Keratinocyte (primary cell): ENCODE data around the gene C2CD5. TPM values are rescaled to one million over a fixed set of nuclear protein-coding genes. Genes with fewer than 3 reads are reported as not detected.

ENCODE experiments used
- DNase-seq: peaks from one replicate; pipeline ENCODE4 v3.0.0-alpha.2; 2011; ENCODE audit warnings: low read depth, missing footprints, low spot score
- FAIRE-seq: peaks from 2 replicates; lab custom pipeline; 2011; peaks lifted over from hg19 to GRCh38; lab: Jason Lieb, UNC
- H2AFZ ChIP-seq: 2 replicates; pipeline ENCODE4 v1.6.0; 2012; ENCODE audit warnings: low read length, control low read depth, inconsistent platforms; ENCODE audit not compliant: control insufficient read depth
- H3K27ac ChIP-seq: 2 replicates; pipeline ENCODE4 v1.5.1; 2011; ENCODE audit warnings: low read length; ENCODE audit not compliant: control insufficient read depth, insufficient read depth
- H3K27me3 ChIP-seq: 3 replicates; pipeline ENCODE4 v1.6.0; 2011; ENCODE audit warnings: low read length; ENCODE audit not compliant: control insufficient read depth, insufficient read depth; ENCODE audit errors: extremely low read depth
- H3K36me3 ChIP-seq, 2 experiments: 2 replicates in 1 of 2; 3 replicates in 1 of 2; pipeline ENCODE4 v1.5.1; 2011; ENCODE audit warnings: low read length in 2 of 2, mild to moderate bottlenecking in 1 of 2; ENCODE audit not compliant: control insufficient read depth in 2 of 2, insufficient read depth in 2 of 2; ENCODE audit errors: extremely low read depth in 1 of 2
- H3K4me1 ChIP-seq: 3 replicates; pipeline ENCODE4 v1.5.1; 2011; ENCODE audit warnings: low read length; ENCODE audit not compliant: control insufficient read depth, insufficient read depth; ENCODE audit errors: extremely low read depth
- H3K4me2 ChIP-seq: 3 replicates; pipeline ENCODE4 v1.6.0; 2011; ENCODE audit warnings: low read depth, low read length; ENCODE audit not compliant: control insufficient read depth, insufficient read depth; ENCODE audit errors: extremely low read depth
- H3K4me3 ChIP-seq, 3 experiments: fragments of 200-600 bp in 1 of 3; sonication (generic) in 1 of 3; 2 replicates in 2 of 3; 3 replicates in 1 of 3; pipeline ENCODE4 v1.5.1; 2011 to 2016; ENCODE audit warnings: low read length in 3 of 3, mild to moderate bottlenecking in 3 of 3, control low read depth in 2 of 3, inconsistent platforms in 1 of 3, low read depth in 1 of 3, mixed read lengths in 1 of 3, mixed run types in 1 of 3, moderate library complexity in 1 of 3; ENCODE audit not compliant: control insufficient read depth in 2 of 3, insufficient read depth in 2 of 3; ENCODE audit errors: extremely low read depth in 1 of 3
- H3K79me2 ChIP-seq: 2 replicates; pipeline ENCODE4 v1.6.0; 2012; ENCODE audit warnings: low read length; ENCODE audit not compliant: control insufficient read depth, insufficient read depth
- H3K9ac ChIP-seq: 3 replicates; pipeline ENCODE4 v1.6.0; 2011; ENCODE audit warnings: low read length; ENCODE audit not compliant: control insufficient read depth, insufficient read depth; ENCODE audit errors: extremely low read depth
- H3K9me1 ChIP-seq: 3 replicates; pipeline ENCODE4 v1.6.0; 2011; ENCODE audit warnings: low read length; ENCODE audit not compliant: control insufficient read depth, insufficient read depth; ENCODE audit errors: extremely low read depth
- H3K9me3 ChIP-seq: 2 replicates; pipeline ENCODE4 v1.5.1; 2012; ENCODE audit warnings: low read depth, low read length; ENCODE audit not compliant: control insufficient read depth
- H4K20me1 ChIP-seq: 3 replicates; pipeline ENCODE4 v1.6.0; 2011; ENCODE audit warnings: low read length; ENCODE audit not compliant: control insufficient read depth, insufficient read depth; ENCODE audit errors: extremely low read depth
- EZH2 ChIP-seq: IDR thresholded peaks from one replicate; pipeline ENCODE4 v1.6.1; 2012; ENCODE audit warnings: inconsistent platforms, mild to moderate bottlenecking, low read length, moderate library complexity
- dilution Hi-C: fragments of 300-500 bp; cut with MboI; formaldehyde crosslinking; loops from one replicate; pipeline ENCODE4 v1.7.0; 2020; ENCODE audit warnings: low sequenced_read_pairs; ENCODE audit not compliant: extremely low pct_ligation_motif_present
- polyA plus RNA-seq, 5 experiments: library from polyadenylated mRNA; depleted of rRNA in 3 of 5; stranded (reverse) in 3 of 5; stranded (forward) in 1 of 5; unstranded in 1 of 5; fragments of >200 nt; gene quantifications; 1 replicate in 1 of 5; 2 replicates in 3 of 5; 3 replicates in 1 of 5; pipeline versions ENCODE4 v1.2.1 to v1.2.3, GENCODE V29; 2011 to 2012; ENCODE audit warnings: missing spikeins in 2 of 5, low read depth in 1 of 5, low replicate concordance in 1 of 5
- TF ChIP-seq, protein P1 (sequence below), 3 experiments: IDR thresholded peaks in 1 of 3; conservative IDR thresholded peaks in 1 of 3; optimal IDR thresholded peaks in 1 of 3; 2 replicates in 2 of 3; 3 replicates in 1 of 3; pipeline versions ENCODE3 to v1.5.1; 2011; ENCODE audit warnings: low read length in 3 of 3, mild to moderate bottlenecking in 3 of 3, moderate library complexity in 2 of 3, control low read depth in 1 of 3, inconsistent platforms in 1 of 3; ENCODE audit not compliant: insufficient read depth in 2 of 3; ENCODE audit errors: extremely low read depth in 1 of 3

C2CD5 gene
- polyA plus RNA-seq, 1 donor (not counting 4 experiments of a cell fraction or from before 2014, with no cell fraction given): 17.7 TPM

DNA sequence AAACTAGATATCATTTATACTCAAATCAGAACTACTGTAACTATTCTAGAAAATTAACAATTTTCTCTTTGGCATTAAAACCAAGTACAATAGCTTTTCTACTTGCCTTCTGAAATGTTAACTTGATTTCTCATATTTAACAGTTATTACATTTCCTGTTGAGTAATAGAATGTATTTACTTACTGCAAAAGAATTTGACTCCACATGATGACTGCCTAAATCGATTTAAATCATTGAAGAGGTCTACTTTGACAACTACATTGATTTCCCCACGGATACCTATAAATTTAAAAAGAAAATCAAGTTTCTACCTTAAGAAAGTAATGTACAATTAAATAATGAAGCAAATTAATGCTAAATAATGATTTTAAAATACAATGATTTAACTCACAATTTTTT, 18.9 kb downstream of the C2CD5 start:
- Histone ChIP-seq H3K4me1 (peaks cover 25% of the 10 kb centered on the region), H3K27ac (peak overlapping the region; percentile 40), H3K9ac (no peak overlapping the region), H3K27me3 (no peaks in the 10 kb centered on the region), H3K9me3 (no peaks in the 10 kb centered on the region), H3K4me3 (no peak overlapping the region), H3K9me1 (no peaks in the 10 kb centered on the region), H3K4me2 (no peak overlapping the region), H2AFZ (no peak overlapping the region), H4K20me1 (no peaks in the 10 kb centered on the region), H3K79me2 (no peaks in the 10 kb centered on the region), H3K36me3 (peaks cover 2 to 4% of the 10 kb centered on the region in 2 experiments)
- FAIRE-seq (no peak), DNase-seq (no peak)
- dilution Hi-C loops: no loop called here
- TF ChIP-seq EZH2: no peak
- TF ChIP-seq, protein P1, sequence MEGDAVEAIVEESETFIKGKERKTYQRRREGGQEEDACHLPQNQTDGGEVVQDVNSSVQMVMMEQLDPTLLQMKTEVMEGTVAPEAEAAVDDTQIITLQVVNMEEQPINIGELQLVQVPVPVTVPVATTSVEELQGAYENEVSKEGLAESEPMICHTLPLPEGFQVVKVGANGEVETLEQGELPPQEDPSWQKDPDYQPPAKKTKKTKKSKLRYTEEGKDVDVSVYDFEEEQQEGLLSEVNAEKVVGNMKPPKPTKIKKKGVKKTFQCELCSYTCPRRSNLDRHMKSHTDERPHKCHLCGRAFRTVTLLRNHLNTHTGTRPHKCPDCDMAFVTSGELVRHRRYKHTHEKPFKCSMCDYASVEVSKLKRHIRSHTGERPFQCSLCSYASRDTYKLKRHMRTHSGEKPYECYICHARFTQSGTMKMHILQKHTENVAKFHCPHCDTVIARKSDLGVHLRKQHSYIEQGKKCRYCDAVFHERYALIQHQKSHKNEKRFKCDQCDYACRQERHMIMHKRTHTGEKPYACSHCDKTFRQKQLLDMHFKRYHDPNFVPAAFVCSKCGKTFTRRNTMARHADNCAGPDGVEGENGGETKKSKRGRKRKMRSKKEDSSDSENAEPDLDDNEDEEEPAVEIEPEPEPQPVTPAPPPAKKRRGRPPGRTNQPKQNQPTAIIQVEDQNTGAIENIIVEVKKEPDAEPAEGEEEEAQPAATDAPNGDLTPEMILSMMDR (optimal IDR thresholded peaks at IDR 0.05 in 1 of 3, IDR thresholded peaks at IDR 0.05 in 1 of 3, conservative IDR thresholded peaks at IDR 0.05 in 1 of 3; ENCODE audit: extremely low read depth in 1 of 3, insufficient read depth in 2 of 3, low read length in 3 of 3): no peak

DNA sequence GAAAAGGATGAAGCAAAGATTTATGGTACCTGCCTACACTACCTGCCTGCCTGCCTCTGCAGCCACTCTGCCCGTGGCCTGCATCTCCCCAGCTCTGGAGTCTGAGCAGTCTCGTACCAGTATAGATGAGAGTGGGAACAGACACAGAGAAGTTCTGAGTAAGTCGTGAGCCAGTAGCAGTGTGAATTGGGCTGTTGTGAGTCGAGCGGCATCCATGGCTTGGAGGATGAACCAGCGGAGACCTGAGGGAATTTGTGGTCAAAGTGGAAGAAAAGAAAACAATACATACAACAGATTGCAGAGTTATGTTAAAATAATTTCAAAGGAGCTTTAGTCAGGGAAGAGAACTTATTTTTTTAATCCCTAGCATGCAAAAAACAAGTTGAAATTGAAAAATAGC, 25.3 kb downstream of the C2CD5 start:
- H3K27ac ChIP-seq: no peak overlapping the region
- TF ChIP-seq, protein P1 (optimal IDR thresholded peaks at IDR 0.05 in 1 of 3, IDR thresholded peaks at IDR 0.05 in 1 of 3, conservative IDR thresholded peaks at IDR 0.05 in 1 of 3; ENCODE audit: extremely low read depth in 1 of 3, insufficient read depth in 2 of 3, low read length in 3 of 3): no peak
- no peak for TF ChIP-seq EZH2
- H3K4me1 ChIP-seq: peaks cover 11% of the 10 kb centered on the region
- no peak for FAIRE-seq
- peaks cover under 1 to 2% of the 10 kb centered on the region in 2 experiments for H3K36me3 ChIP-seq
- no peak overlapping the region for H3K4me3 ChIP-seq
- dilution Hi-C loops: no loop called here
- H3K27me3 ChIP-seq: no peaks in the 10 kb centered on the region
- no peaks in the 10 kb centered on the region for H3K9me1 ChIP-seq
- H3K9ac ChIP-seq: no peak overlapping the region
- no peaks in the 10 kb centered on the region for H3K79me2 ChIP-seq
- no peaks in the 10 kb centered on the region for H4K20me1 ChIP-seq
- no peaks in the 10 kb centered on the region for H3K9me3 ChIP-seq
- H3K4me2 ChIP-seq: no peak overlapping the region
- H2AFZ ChIP-seq: no peak overlapping the region
- no peak for DNase-seq
